Measurements from ENCODE around the gene C13orf42.
"Not testable (repeated sequence)": the region's sequence is repeated elsewhere in the genome, so short reads cannot be mapped to it uniquely, and the experiment has no call there.

Gene C13orf42

GRCh38 chr13:51111174-51111573 lies at the start of gene C13orf42:
Gene C13orf42 (minus strand): TSS chr13:51111274. CDS start chr13:51111209, 65 bp downstream.
- no peak for DNase-seq

GRCh38 chr13:51158880-51159518 lies 47.9 kb upstream of the C13orf42 start:
- no peak for DNase-seq

GRCh38 chr13:51158365-51158764 lies 47.3 kb upstream of the C13orf42 start:
- no peak for DNase-seq

GRCh38 chr13:51156648-51157047 lies 45.6 kb upstream of the C13orf42 start:
- DNase-seq = no peak

GRCh38 chr13:51155776-51156515 lies 44.9 kb upstream of the C13orf42 start:
- DNase-seq = no peak

GRCh38 chr13:51155161-51155560 lies 44.1 kb upstream of the C13orf42 start:
- no peak for DNase-seq

- no peak for DNase-seq
These were observed 43.0 kb upstream of the C13orf42 start for GRCh38 chr13:51154029-51154555.

GRCh38 chr13:51153527-51153926 lies 42.5 kb upstream of the C13orf42 start:
- DNase-seq = no peak

- no peak for DNase-seq
These were observed 41.6 kb upstream of the C13orf42 start for GRCh38 chr13:51152701-51153100.

GRCh38 chr13:51151463-51151862 lies 40.4 kb upstream of the C13orf42 start:
- DNase-seq = no peak

GRCh38 chr13:51148952-51149573 lies 38.0 kb upstream of the C13orf42 start:
- DNase-seq = no peak

- no peak for DNase-seq
These were observed 37.3 kb upstream of the C13orf42 start for GRCh38 chr13:51148223-51148951.

GRCh38 chr13:51147732-51148131 lies 36.7 kb upstream of the C13orf42 start:
- no peak for DNase-seq

GRCh38 chr13:51146667-51147066 lies 35.6 kb upstream of the C13orf42 start:
- no peak for DNase-seq

GRCh38 chr13:51137250-51137649 lies 26.2 kb upstream of the C13orf42 start:
- no peak for DNase-seq

- DNase-seq = no peak
These were observed 25.4 kb upstream of the C13orf42 start for GRCh38 chr13:51136276-51136980.

- no peak for DNase-seq
These were observed 23.8 kb upstream of the C13orf42 start for GRCh38 chr13:51134763-51135365.

- DNase-seq = no peak
These were observed 19.3 kb upstream of the C13orf42 start for GRCh38 chr13:51130348-51130747.

GRCh38 chr13:51125495-51126226 lies 14.6 kb upstream of the C13orf42 start:
- DNase-seq = peak; percentile 33

- DNase-seq = no peak
These were observed 11.9 kb upstream of the C13orf42 start for GRCh38 chr13:51122868-51123566.

GRCh38 chr13:51120873-51121272 lies 9.8 kb upstream of the C13orf42 start:
- DNase-seq = not testable (repeated sequence)

Measured in activated naive CD4-positive, alpha-beta T cell treated with anti-CD3 and anti-CD28 coated beads, Interleukin-2, amount 50 U/mL, for 16 hours (primary cell).